ENCODE data around the gene AIPL1.

DNA sequence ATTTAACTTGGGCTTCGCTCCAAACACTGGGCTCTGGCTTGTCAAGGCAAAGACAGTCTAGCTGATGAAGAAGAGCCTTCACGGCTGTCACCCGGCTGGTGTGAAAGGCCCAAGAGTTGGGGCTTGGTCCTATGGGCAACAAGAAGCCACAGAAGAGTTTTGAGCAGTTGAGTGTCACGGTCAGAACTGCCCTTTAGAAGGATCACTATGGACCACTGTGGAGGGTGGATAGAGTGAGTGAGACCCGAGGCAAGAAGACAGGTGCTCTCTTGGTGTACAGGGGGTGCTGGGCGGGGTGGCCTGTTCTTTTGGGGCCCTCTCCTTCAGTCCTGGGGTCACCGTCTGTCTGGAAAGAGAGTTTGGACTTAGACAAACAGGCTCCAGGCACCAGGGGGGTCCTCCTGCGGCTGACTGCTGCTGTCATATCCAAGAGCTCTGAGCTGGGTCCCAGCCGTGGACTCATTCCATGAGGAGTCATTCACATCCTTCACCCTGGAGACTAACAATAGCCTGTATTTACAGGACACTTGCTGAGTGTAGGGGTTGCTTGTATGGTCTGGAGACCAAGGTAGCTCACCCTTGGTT lies 11.7 kb upstream of the AIPL1 start:
- no peak for TF ChIP-seq POLR2A (IDR thresholded peaks at IDR 0.05; ENCODE audit: low read depth, low read length)
- TF ChIP-seq TAF1 (IDR thresholded peaks at IDR 0.05; ENCODE audit: low read depth, low read length) = no peak

All from GM12891 (cell line).